CD4-positive, CD25-positive, alpha-beta regulatory T cell (primary cell): ENCODE results near the gene LRRC72. TPM values are rescaled to one million over a fixed set of nuclear protein-coding genes. Genes with fewer than 3 reads are reported as not detected.

Source experiments
- ATAC-seq, 2 donors: fragments of 150-1000 bp; cut with Tn5 transposase; one replicate each; pipeline ENCODE4 v1.10.0; 2021; ENCODE audit warnings: low read depth in 2 of 2, moderate number of reproducible peaks in 2 of 2, moderate library complexity in 1 of 2
- DNase-seq, 3 donors: peaks; one replicate each; pipeline versions ENCODE4 v3.0.0 to v3.0.0-alpha.2; 2012 to 2022; ENCODE audit warnings: mixed read lengths in 1 of 3
- H3K27ac ChIP-seq: one replicate; pipeline ENCODE4 v1.7.0; 2013; ENCODE audit warnings: mild to moderate bottlenecking, low read length; ENCODE audit not compliant: insufficient read depth, poor library complexity, severe bottlenecking
- H3K27me3 ChIP-seq: one replicate; pipeline ENCODE4 v1.7.0; 2013; ENCODE audit warnings: low read length; ENCODE audit not compliant: control insufficient read depth, insufficient read depth
- H3K36me3 ChIP-seq: one replicate; pipeline ENCODE4 v1.7.0; 2013; ENCODE audit warnings: mild to moderate bottlenecking, low read length, moderate library complexity; ENCODE audit not compliant: control insufficient read depth, insufficient read depth
- H3K4me1 ChIP-seq: 2 replicates; pipeline ENCODE4 v1.7.0; 2013; ENCODE audit warnings: mild to moderate bottlenecking, low read length; ENCODE audit not compliant: insufficient read depth, control insufficient read depth, poor library complexity, severe bottlenecking
- H3K4me3 ChIP-seq: one replicate; pipeline ENCODE4 v1.7.0; 2013; ENCODE audit warnings: low read depth, mild to moderate bottlenecking, low read length, moderate library complexity
- H3K9me3 ChIP-seq, 2 experiments: 1 replicate in 1 of 2; 2 replicates in 1 of 2; pipeline ENCODE4 v1.7.0; 2013; ENCODE audit warnings: low read length in 2 of 2, mild to moderate bottlenecking in 1 of 2, moderate library complexity in 1 of 2; ENCODE audit not compliant: control insufficient read depth in 2 of 2
- H3K27ac Mint-ChIP-seq, 3 donors: one replicate each; pipeline ENCODE4 v1.8.0; 2020 to 2022; ENCODE audit warnings: mild to moderate bottlenecking in 3 of 3, mixed read lengths in 3 of 3, moderate library complexity in 2 of 3
- H3K27me3 Mint-ChIP-seq: one replicate; pipeline ENCODE4 v1.8.0; 2022; ENCODE audit warnings: mild to moderate bottlenecking, mixed read lengths
- H3K36me3 Mint-ChIP-seq: one replicate; pipeline ENCODE4 v1.8.0; 2020; ENCODE audit warnings: mixed read lengths
- H3K4me1 Mint-ChIP-seq, 4 donors: one replicate each; pipeline ENCODE4 v1.8.0; 2020 to 2022; ENCODE audit warnings: mixed read lengths in 4 of 4, mild to moderate bottlenecking in 1 of 4
- H3K4me3 Mint-ChIP-seq, 4 donors: one replicate each; pipeline ENCODE4 v1.8.0; 2020 to 2022; ENCODE audit warnings: mild to moderate bottlenecking in 4 of 4, mixed read lengths in 4 of 4, moderate library complexity in 3 of 4
- H3K9me3 Mint-ChIP-seq, 7 donors: one replicate each; pipeline ENCODE4 v1.8.0; 2020 to 2022; ENCODE audit warnings: mixed read lengths in 7 of 7, mild to moderate bottlenecking in 3 of 7, moderate library complexity in 2 of 7
- polyA plus RNA-seq, 4 donors: library from polyadenylated mRNA; unstranded; fragments of 300-500 nt; fragmentation: Illumina TruSeq; gene quantifications; one replicate each; pipeline ENCODE4 v1.2.3, GENCODE V29; 2021
- total RNA-seq: library from RNA; stranded (reverse); gene quantifications from one replicate; pipeline ENCODE4 v1.2.3, GENCODE V29; 2022

The LRRC72 gene
- total and polyA plus RNA-seq, 5 donors from 2014 or later: not detected

- no peak for ATAC-seq
- Mint-ChIP-seq H3K27me3 (peaks cover 14% of the 10 kb centered on the region), H3K4me3 (no peak overlapping the region), H3K4me1 (no peaks in the 10 kb centered on the region), H3K36me3 (no peaks in the 10 kb centered on the region), H3K9me3 (peaks cover 0 to 1% (median 0%) of the 10 kb centered on the region in 7 donors), H3K27ac (no peak overlapping the region)
- H3K9me3 ChIP-seq: no peaks in the 10 kb centered on the region
- no peaks in the 10 kb centered on the region for H3K4me1 ChIP-seq
- no peak overlapping the region for H3K27ac ChIP-seq
- H3K36me3 ChIP-seq: no peaks in the 10 kb centered on the region
- DNase-seq: no peak
- H3K4me3 ChIP-seq: no peak overlapping the region
- H3K27me3 ChIP-seq: no peaks in the 10 kb centered on the region
These were observed 24.0 kb downstream of the LRRC72 start for GRCh38 chr7:16550671-16551070.

GRCh38 chr7:16554518-16555236 lies 28.1 kb downstream of the LRRC72 start:
- Mint-ChIP-seq H3K9me3 (peaks cover 0 to 1% (median 0%) of the 10 kb centered on the region in 7 donors), H3K27me3 (peaks cover 9% of the 10 kb centered on the region), H3K4me3 (no peak overlapping the region), H3K36me3 (no peaks in the 10 kb centered on the region), H3K4me1 (no peaks in the 10 kb centered on the region), H3K27ac (no peak overlapping the region)
- DNase-seq (no peak), ATAC-seq (no peak)
- Histone ChIP-seq H3K9me3 (no peaks in the 10 kb centered on the region), H3K4me1 (no peaks in the 10 kb centered on the region), H3K4me3 (no peak overlapping the region), H3K27me3 (no peaks in the 10 kb centered on the region), H3K36me3 (no peaks in the 10 kb centered on the region), H3K27ac (no peak overlapping the region)

- H3K4me3 Mint-ChIP-seq: no peak overlapping the region
- H3K4me1 ChIP-seq: no peaks in the 10 kb centered on the region
These were observed 29.7 kb downstream of the LRRC72 start for GRCh38 chr7:16556359-16556758.

GRCh38 chr7:16558761-16559302 lies 32.2 kb downstream of the LRRC72 start:
- no peak overlapping the region for H3K27ac ChIP-seq
- Mint-ChIP-seq H3K4me3 (no peak overlapping the region), H3K36me3 (no peaks in the 10 kb centered on the region), H3K4me1 (peaks cover 0 to 11% (median 4%) of the 10 kb centered on the region in 4 donors), H3K27me3 (peaks cover 4% of the 10 kb centered on the region), H3K27ac (no peak overlapping the region), H3K9me3 (peaks cover 0 to 1% (median 0%) of the 10 kb centered on the region in 7 donors)
- H3K27me3 ChIP-seq: no peaks in the 10 kb centered on the region
- no peak for ATAC-seq
- no peaks in the 10 kb centered on the region for H3K9me3 ChIP-seq
- H3K4me3 ChIP-seq: no peak overlapping the region
- DNase-seq: no peak
- H3K4me1 ChIP-seq: peaks cover 2% of the 10 kb centered on the region
- H3K36me3 ChIP-seq: no peaks in the 10 kb centered on the region

More at GRCh38 chr7:16556359-16556758, 29.7 kb downstream of the LRRC72 start:
- Histone ChIP-seq H3K27me3 (no peaks in the 10 kb centered on the region), H3K9me3 (no peaks in the 10 kb centered on the region), H3K36me3 (no peaks in the 10 kb centered on the region), H3K4me3 (no peak overlapping the region), H3K27ac (no peak overlapping the region)
- DNase-seq (no peak), ATAC-seq (no peak)
- Mint-ChIP-seq H3K9me3 (peaks cover 0 to 1% (median 0%) of the 10 kb centered on the region in 7 donors), H3K36me3 (no peaks in the 10 kb centered on the region), H3K4me1 (no peaks in the 10 kb centered on the region), H3K27ac (no peak overlapping the region), H3K27me3 (no peaks in the 10 kb centered on the region)

GRCh38 chr7:16559497-16560179 lies 33.0 kb downstream of the LRRC72 start:
- Histone ChIP-seq H3K27me3 (peaks cover 2% of the 10 kb centered on the region), H3K9me3 (no peaks in the 10 kb centered on the region), H3K36me3 (no peaks in the 10 kb centered on the region), H3K27ac (no peak overlapping the region), H3K4me3 (no peak overlapping the region), H3K4me1 (peaks cover 4% of the 10 kb centered on the region)
- Mint-ChIP-seq H3K4me1 (peaks cover under 1 to 19% (median 6%) of the 10 kb centered on the region in 4 donors), H3K9me3 (no peaks in the 10 kb centered on the region), H3K36me3 (no peaks in the 10 kb centered on the region), H3K4me3 (no peak overlapping the region), H3K27ac (peak overlapping the region in 1 of 3 donors; percentile 64), H3K27me3 (peaks cover 7% of the 10 kb centered on the region)
- DNase-seq: no peak
- ATAC-seq: no peak

GRCh38 chr7:16561943-16562342 lies 35.3 kb downstream of the LRRC72 start:
- Histone ChIP-seq H3K4me3 (no peak overlapping the region), H3K36me3 (no peaks in the 10 kb centered on the region), H3K27ac (no peak overlapping the region), H3K4me1 (peaks cover 4% of the 10 kb centered on the region), H3K27me3 (peaks cover 4% of the 10 kb centered on the region), H3K9me3 (no peaks in the 10 kb centered on the region)
- H3K4me3 Mint-ChIP-seq: no peak overlapping the region
- peaks cover 13% of the 10 kb centered on the region for H3K27me3 Mint-ChIP-seq
- H3K36me3 Mint-ChIP-seq: no peaks in the 10 kb centered on the region
- ATAC-seq (no peak), DNase-seq (no peak)
- H3K27ac Mint-ChIP-seq: no peak overlapping the region
- H3K9me3 Mint-ChIP-seq: no peaks in the 10 kb centered on the region
- H3K4me1 Mint-ChIP-seq: peaks cover 3 to 24% (median 8%) of the 10 kb centered on the region in 4 donors

GRCh38 chr7:16562456-16563220 lies 36.0 kb downstream of the LRRC72 start:
- H3K27ac Mint-ChIP-seq: peak overlapping the region; percentile 42 to 76 (median 53)

More at GRCh38 chr7:16562456-16563220, 36.0 kb downstream of the LRRC72 start:
- Mint-ChIP-seq H3K4me1 (peaks cover 3 to 24% (median 8%) of the 10 kb centered on the region in 4 donors), H3K4me3 (peak overlapping the region in 2 of 4 donors; percentile 69 to 84), H3K9me3 (no peaks in the 10 kb centered on the region), H3K36me3 (no peaks in the 10 kb centered on the region), H3K27me3 (peaks cover 13% of the 10 kb centered on the region)
- H3K27ac ChIP-seq: no peak overlapping the region
- H3K4me3 ChIP-seq: no peak overlapping the region
- no peak for DNase-seq
- H3K36me3 ChIP-seq: no peaks in the 10 kb centered on the region
- H3K27me3 ChIP-seq: peaks cover 6% of the 10 kb centered on the region
- ATAC-seq: no peak
- peaks cover 4% of the 10 kb centered on the region for H3K4me1 ChIP-seq
- H3K9me3 ChIP-seq: no peaks in the 10 kb centered on the region
